SJCRH30 (cell line): ENCODE data around the gene COL3A1. TPM values are rescaled to one million over a fixed set of nuclear protein-coding genes. Genes with fewer than 3 reads are reported as not detected.

Source experiments
- DNase-seq, 2 experiments: peaks; one replicate each; pipeline ENCODE4 v3.0.0-alpha.2; 2015 to 2020
- H3K27ac ChIP-seq: fragments of 250-450 bp; sonication (Bioruptor Pico); 2 replicates; pipeline ENCODE4 v1.5.1; 2020; ENCODE audit warnings: mild to moderate bottlenecking, moderate library complexity
- H3K27me3 ChIP-seq: fragments of 250-450 bp; sonication (Bioruptor Pico); 2 replicates; pipeline ENCODE4 v1.5.1; 2020; ENCODE audit warnings: mild to moderate bottlenecking, moderate library complexity
- H3K36me3 ChIP-seq: fragments of 250-450 bp; sonication (Bioruptor Pico); 2 replicates; pipeline ENCODE4 v1.5.1; 2020; ENCODE audit warnings: mild to moderate bottlenecking, moderate library complexity
- H3K4me1 ChIP-seq: fragments of 250-450 bp; sonication (Bioruptor Pico); 2 replicates; pipeline ENCODE4 v1.5.1; 2020; ENCODE audit warnings: mild to moderate bottlenecking, moderate library complexity
- H3K4me3 ChIP-seq: fragments of 250-450 bp; sonication (Bioruptor Pico); 2 replicates; pipeline ENCODE4 v1.5.1; 2020; ENCODE audit warnings: mild to moderate bottlenecking, moderate library complexity
- H3K9me3 ChIP-seq: fragments of 250-450 bp; sonication (Bioruptor Pico); replicated peaks from 2 replicates; pipeline ENCODE4 v1.5.1; 2020; ENCODE audit warnings: mild to moderate bottlenecking, moderate library complexity
- total RNA-seq: library from RNA; depleted of rRNA; stranded (reverse); fragments of >200 nt; shearing (Covaris generic); gene quantifications from 2 replicates; pipeline ENCODE4 v1.2.3, GENCODE V29; 2014

The COL3A1 gene
- total RNA-seq, 1 experiment from 2014 or later: 19.2 TPM

DNA sequence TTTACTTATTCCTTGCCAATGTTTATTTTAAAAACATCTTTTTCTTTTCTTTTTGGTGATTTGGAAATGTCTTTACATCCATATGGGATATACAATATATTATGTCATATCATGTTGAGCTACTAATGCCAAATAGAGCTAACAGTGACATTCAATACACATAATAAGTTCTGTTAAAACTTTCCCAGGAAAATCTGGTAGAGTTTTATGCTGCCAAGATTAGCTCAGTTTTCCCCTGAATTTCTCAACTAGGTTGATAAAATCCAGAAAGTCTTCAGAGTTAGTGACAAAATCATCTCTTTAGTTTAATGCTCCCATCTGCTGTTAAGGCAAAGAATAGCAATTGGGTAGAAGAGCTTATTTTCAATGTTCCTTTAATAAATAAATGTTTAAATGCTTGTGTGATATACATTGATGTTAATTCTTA is 9.9 kb downstream of the COL3A1 start:
- DNase-seq: peak in 1 of 2 experiments; percentile 49
- H3K4me3 ChIP-seq: no peak overlapping the region
- no peak overlapping the region for H3K27ac ChIP-seq
- H3K4me1 ChIP-seq: peaks cover 9% of the 10 kb centered on the region
- H3K27me3 ChIP-seq: no peaks in the 10 kb centered on the region
- H3K36me3 ChIP-seq: no peaks in the 10 kb centered on the region
- no peaks in the 10 kb centered on the region for H3K9me3 ChIP-seq

DNA sequence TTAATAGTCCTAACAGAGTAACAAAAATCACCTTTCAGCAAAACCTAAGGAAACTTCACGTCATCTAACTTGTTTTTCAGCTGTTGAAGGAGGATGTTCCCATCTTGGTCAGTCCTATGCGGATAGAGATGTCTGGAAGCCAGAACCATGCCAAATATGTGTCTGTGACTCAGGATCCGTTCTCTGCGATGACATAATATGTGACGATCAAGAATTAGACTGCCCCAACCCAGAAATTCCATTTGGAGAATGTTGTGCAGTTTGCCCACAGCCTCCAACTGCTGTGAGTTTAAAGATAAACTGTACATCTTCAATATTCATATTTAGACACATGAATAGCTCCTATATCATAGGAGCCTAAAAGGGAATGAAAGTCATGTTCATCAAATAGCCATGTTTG is 10.5 kb downstream of the COL3A1 start:
- H3K4me3 ChIP-seq: no peak overlapping the region
- H3K9me3 ChIP-seq: no peaks in the 10 kb centered on the region
- peaks cover 3% of the 10 kb centered on the region for H3K4me1 ChIP-seq
- H3K27ac ChIP-seq: no peak overlapping the region
- peak in 1 of 2 experiments; percentile 20 for DNase-seq
- H3K27me3 ChIP-seq: no peaks in the 10 kb centered on the region
- no peaks in the 10 kb centered on the region for H3K36me3 ChIP-seq

DNA sequence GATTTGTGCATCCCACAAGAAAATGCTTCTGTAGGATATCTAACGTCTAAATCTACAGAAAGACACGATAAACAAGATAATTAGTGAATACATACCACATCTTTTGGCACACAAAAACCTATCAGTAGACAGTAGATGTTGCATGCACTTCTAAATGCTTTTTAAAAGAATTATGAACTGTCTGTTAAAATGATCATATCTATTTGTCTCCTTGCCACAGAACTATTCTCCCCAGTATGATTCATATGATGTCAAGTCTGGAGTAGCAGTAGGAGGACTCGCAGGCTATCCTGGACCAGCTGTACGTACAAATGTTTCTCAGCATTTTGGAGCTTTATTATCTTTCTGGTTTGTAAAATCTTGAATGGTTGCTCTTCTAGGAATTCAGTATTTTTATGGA is 12.7 kb downstream of the COL3A1 start:
- H3K4me1 ChIP-seq: no peaks in the 10 kb centered on the region
- H3K27ac ChIP-seq: no peak overlapping the region
- H3K36me3 ChIP-seq: no peaks in the 10 kb centered on the region
- H3K27me3 ChIP-seq: no peaks in the 10 kb centered on the region
- no peak for DNase-seq
- no peak overlapping the region for H3K4me3 ChIP-seq
- H3K9me3 ChIP-seq: no peaks in the 10 kb centered on the region

DNA sequence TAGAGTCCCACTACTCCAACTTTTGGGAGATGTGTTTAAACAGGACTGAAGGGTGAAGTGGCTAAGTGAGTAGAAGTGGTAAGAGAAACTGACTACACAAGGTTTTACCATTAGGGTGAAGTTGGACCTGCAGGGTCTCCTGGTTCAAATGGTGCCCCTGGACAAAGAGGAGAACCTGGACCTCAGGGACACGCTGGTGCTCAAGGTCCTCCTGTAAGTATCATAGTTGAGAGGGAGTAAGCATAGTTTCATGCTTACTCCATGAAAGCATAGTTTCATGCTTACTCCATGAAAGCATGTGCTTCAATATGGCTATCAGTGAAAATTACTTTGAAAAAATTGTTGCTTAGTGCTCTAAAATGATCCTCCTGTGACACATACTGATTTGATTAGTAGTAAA is 19.1 kb downstream of the COL3A1 start:
- Histone ChIP-seq H3K36me3 (no peaks in the 10 kb centered on the region), H3K27ac (no peak overlapping the region), H3K9me3 (no peaks in the 10 kb centered on the region), H3K4me1 (no peaks in the 10 kb centered on the region), H3K27me3 (no peaks in the 10 kb centered on the region), H3K4me3 (no peak overlapping the region)
- no peak for DNase-seq

DNA sequence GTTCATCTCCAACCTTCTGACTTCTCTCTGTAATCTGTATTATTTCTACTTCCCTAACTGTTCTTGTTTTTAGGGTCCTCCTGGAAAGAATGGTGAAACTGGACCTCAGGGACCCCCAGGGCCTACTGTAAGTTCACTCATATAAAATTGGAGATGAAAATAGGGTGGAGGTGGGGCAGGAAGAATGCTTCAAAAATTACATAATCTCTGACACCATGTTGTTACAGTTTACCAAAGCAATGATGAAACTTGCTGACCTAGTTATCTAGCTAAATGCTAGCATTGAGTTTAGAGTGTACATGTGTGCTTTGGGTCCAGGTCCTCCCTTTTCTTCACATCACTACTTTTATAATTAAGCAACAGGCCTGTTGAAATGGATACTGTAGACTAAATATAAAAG is 23.1 kb downstream of the COL3A1 start:
- Histone ChIP-seq H3K4me3 (no peak overlapping the region), H3K36me3 (no peaks in the 10 kb centered on the region), H3K4me1 (no peaks in the 10 kb centered on the region), H3K9me3 (no peaks in the 10 kb centered on the region), H3K27ac (no peak overlapping the region), H3K27me3 (no peaks in the 10 kb centered on the region)
- no peak for DNase-seq

DNA sequence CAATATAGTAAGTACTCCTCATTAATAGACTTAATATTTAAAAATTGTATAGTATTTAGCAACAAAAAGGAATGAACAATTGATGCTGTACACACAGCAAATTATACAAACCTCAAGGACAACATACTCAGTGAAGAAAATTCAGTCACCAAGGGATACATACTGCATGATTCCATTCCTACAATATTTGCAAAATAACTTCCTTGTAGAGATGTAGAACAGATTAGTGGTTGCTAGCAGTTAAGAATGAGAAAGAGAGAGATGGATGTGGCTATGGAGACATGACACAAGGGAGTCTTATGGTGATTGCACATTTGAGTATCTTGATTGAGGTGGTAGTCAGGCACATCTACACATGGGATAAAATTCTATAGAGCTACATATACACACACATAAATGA is 26.0 kb downstream of the COL3A1 start:
- no peak for DNase-seq
- Histone ChIP-seq H3K9me3 (no peaks in the 10 kb centered on the region), H3K4me1 (no peaks in the 10 kb centered on the region), H3K4me3 (no peak overlapping the region), H3K27me3 (no peaks in the 10 kb centered on the region), H3K36me3 (no peaks in the 10 kb centered on the region), H3K27ac (no peak overlapping the region)

DNA sequence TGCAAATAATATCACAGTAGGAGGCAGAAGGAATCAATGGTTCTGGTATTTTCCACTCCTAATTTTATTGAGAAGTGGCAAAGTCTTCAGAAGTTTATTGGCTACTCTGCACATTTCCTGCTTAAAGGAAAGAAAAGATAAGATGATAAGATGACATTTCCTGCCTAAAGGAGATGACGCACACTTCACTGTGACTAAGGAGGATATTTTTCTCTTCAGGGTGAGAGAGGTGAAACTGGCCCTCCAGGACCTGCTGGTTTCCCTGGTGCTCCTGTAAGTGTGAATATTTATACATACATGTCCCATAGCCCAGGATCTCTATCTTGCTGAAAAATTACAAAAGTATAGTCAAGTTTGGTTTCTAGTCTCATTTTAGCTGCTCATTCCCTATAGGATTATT is 27.9 kb downstream of the COL3A1 start:
- H3K4me1 ChIP-seq: no peaks in the 10 kb centered on the region
- no peaks in the 10 kb centered on the region for H3K36me3 ChIP-seq
- no peaks in the 10 kb centered on the region for H3K9me3 ChIP-seq
- no peak overlapping the region for H3K4me3 ChIP-seq
- no peak overlapping the region for H3K27ac ChIP-seq
- DNase-seq: no peak
- H3K27me3 ChIP-seq: no peaks in the 10 kb centered on the region

DNA sequence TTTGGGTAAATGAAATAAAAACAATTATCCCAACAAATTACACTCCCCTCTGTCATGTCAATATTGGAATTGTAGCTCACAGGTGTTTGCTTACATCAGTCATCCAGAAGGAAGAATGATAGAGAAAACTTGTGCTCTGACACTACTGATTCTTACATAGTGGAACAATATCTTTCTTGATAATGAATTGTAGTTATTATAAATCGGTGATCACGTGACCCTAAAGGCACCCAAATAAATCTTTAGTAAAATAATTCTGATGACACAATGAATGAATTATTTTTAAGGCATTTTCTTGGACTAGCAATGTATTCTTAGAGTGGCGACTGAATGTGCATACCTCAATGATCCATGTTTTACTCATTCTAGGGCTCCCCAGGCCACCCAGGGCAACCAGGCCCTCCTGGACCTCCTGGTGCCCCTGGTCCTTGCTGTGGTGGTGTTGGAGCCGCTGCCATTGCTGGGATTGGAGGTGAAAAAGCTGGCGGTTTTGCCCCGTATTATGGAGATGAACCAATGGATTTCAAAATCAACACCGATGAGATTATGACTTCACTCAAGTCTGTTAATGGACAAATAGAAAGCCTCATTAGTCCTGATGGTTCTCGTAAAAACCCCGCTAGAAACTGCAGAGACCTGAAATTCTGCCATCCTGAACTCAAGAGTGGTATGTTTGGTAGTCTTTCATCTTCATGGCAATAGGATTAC is 34.5 kb downstream of the COL3A1 start:
- Histone ChIP-seq H3K27ac (no peak overlapping the region), H3K4me1 (no peaks in the 10 kb centered on the region), H3K9me3 (no peaks in the 10 kb centered on the region), H3K36me3 (no peaks in the 10 kb centered on the region), H3K4me3 (no peak overlapping the region), H3K27me3 (no peaks in the 10 kb centered on the region)
- no peak for DNase-seq

DNA sequence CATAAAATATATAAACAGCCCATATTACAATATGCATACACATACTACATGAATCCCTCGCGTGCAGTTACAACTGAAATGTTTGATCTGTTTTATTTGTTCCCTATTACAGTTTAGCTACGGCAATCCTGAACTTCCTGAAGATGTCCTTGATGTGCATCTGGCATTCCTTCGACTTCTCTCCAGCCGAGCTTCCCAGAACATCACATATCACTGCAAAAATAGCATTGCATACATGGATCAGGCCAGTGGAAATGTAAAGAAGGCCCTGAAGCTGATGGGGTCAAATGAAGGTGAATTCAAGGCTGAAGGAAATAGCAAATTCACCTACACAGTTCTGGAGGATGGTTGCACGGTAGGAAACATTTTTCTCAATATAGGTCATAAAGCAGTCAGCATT is 36.4 kb downstream of the COL3A1 start:
- H3K36me3 ChIP-seq: no peaks in the 10 kb centered on the region
- H3K27me3 ChIP-seq: no peaks in the 10 kb centered on the region
- H3K27ac ChIP-seq: no peak overlapping the region
- H3K4me3 ChIP-seq: no peak overlapping the region
- H3K9me3 ChIP-seq: no peaks in the 10 kb centered on the region
- no peak for DNase-seq
- H3K4me1 ChIP-seq: no peaks in the 10 kb centered on the region

DNA sequence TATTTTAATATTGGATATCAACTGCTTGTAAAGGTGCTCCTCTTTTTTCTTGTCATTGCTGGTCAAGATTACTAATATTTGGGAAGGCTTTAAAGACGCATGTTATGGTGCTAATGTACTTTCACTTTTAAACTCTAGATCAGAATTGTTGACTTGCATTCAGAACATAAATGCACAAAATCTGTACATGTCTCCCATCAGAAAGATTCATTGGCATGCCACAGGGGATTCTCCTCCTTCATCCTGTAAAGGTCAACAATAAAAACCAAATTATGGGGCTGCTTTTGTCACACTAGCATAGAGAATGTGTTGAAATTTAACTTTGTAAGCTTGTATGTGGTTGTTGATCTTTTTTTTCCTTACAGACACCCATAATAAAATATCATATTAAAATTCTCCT is 38.2 kb downstream of the COL3A1 start:
- H3K36me3 ChIP-seq: no peaks in the 10 kb centered on the region
- DNase-seq: no peak
- no peaks in the 10 kb centered on the region for H3K4me1 ChIP-seq
- H3K27me3 ChIP-seq: no peaks in the 10 kb centered on the region
- H3K27ac ChIP-seq: no peak overlapping the region
- no peaks in the 10 kb centered on the region for H3K9me3 ChIP-seq
- H3K4me3 ChIP-seq: no peak overlapping the region

DNA sequence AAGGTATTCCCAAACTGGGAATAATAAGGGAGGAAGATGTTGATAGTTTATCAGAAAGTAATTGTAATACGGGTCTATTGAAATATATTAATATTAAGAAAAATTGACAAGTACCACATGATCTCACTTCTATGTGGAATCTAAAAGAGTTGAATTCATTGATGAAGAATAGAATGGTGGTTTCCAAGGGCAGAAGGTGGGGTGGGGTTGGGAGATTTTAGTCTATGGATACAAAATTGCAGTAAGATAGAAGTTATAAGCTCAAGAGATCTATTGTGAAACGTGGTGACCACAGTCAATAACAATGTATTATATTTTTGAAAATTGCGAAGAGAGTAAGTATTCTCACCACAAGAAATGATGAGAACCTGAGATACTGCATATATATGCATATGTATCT is 38.9 kb downstream of the COL3A1 start:
- no peak overlapping the region for H3K27ac ChIP-seq
- H3K4me3 ChIP-seq: no peak overlapping the region
- no peaks in the 10 kb centered on the region for H3K27me3 ChIP-seq
- no peaks in the 10 kb centered on the region for H3K9me3 ChIP-seq
- H3K36me3 ChIP-seq: no peaks in the 10 kb centered on the region
- H3K4me1 ChIP-seq: no peaks in the 10 kb centered on the region
- no peak for DNase-seq

DNA sequence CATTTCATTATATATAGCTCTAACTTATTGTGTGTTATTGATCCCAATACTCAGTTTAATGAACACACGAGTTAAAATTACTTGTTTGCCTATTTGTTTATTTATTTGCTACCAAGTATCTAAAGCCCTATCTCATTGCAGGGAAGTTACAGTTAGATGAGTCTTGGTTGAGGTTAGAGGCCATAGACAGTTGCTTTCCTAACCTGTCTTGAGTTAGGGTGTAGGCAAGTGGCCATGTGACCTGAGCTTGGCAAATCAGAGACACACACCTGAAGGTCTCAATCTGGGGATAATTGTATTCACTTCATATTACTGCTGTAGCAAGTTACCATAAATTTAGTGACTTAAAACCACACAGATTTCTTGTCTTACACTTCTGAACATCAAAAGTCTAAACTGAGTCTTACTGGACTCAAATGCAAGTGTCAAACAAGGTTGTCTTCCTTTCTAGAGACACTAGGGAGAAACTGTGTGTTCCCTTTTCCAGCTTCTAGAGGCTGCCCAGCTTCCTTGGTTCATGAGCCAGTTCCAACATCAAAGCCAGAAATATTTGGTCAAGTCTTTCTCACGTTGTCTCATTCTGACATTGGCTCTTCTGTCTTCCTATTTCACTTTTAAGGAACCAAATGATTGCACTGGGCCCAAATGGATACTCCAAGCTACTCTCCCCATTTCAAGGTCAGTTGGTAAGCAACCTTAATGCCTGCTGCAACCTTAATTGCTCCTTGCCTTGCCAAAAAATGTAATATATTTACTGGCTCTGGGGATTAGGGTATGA is 39.7 kb downstream of the COL3A1 start:
- H3K36me3 ChIP-seq: no peaks in the 10 kb centered on the region
- H3K27ac ChIP-seq: no peak overlapping the region
- no peak overlapping the region for H3K4me3 ChIP-seq
- DNase-seq: no peak
- no peaks in the 10 kb centered on the region for H3K27me3 ChIP-seq
- no peaks in the 10 kb centered on the region for H3K4me1 ChIP-seq
- H3K9me3 ChIP-seq: no peaks in the 10 kb centered on the region

DNA sequence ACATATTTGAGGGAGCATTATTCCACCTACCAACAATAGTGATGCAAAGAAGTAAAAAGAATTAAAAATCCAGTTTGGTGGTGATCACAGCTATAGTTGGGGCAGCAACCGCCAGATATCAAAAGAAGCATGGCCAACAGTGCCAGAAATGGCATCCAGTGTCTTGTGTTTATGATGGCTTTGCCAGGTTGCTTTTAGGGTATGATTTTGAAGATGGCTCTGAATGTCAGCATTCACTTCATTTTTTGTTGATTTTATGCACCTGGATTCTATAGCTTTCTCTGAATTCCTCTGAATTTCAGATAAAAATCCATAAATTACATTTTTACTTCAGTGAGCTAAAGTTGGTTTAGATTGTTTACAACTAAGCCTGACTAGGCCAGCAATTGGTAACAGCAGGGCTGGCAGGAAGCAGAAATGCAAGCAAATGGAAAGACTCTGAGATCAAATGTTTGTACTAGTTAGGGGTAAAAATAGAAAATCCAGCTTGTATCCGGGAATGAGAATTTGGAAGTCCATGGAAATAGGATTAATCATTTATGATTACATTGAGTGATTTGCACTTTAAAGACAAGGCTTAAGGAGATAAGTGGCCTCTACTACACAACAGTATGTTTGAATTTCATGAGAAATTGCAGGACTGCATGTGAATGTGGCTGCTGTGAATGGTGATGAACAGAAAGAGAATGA is 40.4 kb downstream of the COL3A1 start:
- H3K36me3 ChIP-seq: no peaks in the 10 kb centered on the region
- no peaks in the 10 kb centered on the region for H3K9me3 ChIP-seq
- no peak overlapping the region for H3K27ac ChIP-seq
- H3K4me1 ChIP-seq: no peaks in the 10 kb centered on the region
- no peaks in the 10 kb centered on the region for H3K27me3 ChIP-seq
- H3K4me3 ChIP-seq: no peak overlapping the region
- no peak for DNase-seq

DNA sequence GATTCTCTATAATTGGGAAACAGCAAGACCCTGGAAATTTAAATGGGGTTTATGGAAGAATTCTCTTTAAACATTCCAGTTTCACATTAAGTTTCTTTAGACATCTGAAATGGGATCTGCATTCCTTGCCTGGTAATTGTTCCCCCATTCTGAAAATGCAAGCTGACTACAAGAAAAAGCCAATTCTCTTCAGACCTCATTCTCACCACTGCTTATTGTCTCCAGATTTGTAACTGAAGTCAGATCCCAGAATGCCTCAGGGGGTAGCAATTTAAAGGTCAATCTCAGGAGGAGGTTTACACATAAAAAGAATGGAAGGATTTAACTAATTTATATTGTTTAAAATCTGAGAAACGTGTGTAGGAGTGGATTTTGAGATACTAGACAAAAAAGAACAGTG is 41.2 kb downstream of the COL3A1 start:
- H3K4me3 ChIP-seq: no peak overlapping the region
- H3K27ac ChIP-seq: no peak overlapping the region
- H3K36me3 ChIP-seq: no peaks in the 10 kb centered on the region
- H3K4me1 ChIP-seq: no peaks in the 10 kb centered on the region
- DNase-seq: no peak
- H3K27me3 ChIP-seq: no peaks in the 10 kb centered on the region
- H3K9me3 ChIP-seq: no peaks in the 10 kb centered on the region

DNA sequence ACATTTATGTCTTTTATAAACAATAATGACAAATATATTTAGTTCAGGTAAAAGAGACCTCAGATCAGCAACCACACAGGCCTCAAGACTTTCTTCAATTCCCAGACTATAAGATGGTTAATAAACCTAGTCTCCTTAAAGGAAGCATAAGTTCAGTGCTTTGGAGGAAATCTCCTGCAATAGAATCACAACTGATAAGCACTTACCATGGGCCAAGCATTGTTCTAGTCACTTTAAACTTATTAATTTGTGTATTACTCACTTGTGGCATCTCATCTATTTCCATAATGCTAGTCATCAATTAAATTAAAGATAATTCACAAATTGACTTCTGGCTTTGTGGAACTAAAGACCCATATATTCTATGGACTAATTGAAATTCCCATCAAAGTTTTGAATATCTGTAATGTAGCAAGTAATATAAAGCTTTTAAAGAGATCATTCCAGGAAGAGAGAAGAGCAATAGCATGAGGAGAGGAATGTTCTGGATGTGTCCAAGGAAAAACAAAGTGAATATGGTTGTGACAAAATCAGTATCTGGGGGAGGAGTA is 42.2 kb downstream of the COL3A1 start:
- H3K27ac ChIP-seq: no peak overlapping the region

More for the DNA sequence above, 42.2 kb downstream of the COL3A1 start:
- Histone ChIP-seq H3K9me3 (no peaks in the 10 kb centered on the region), H3K27me3 (no peaks in the 10 kb centered on the region), H3K36me3 (no peaks in the 10 kb centered on the region), H3K4me1 (no peaks in the 10 kb centered on the region), H3K4me3 (no peak overlapping the region)
- no peak for DNase-seq
